Liver (tissue), 9 donors: ENCODE data around the gene CLRN3. TPM values are rescaled to one million over a fixed set of nuclear protein-coding genes. Genes with fewer than 3 reads are reported as not detected.

Experiments
- DNase-seq: peaks from one replicate; pipeline ENCODE4 v3.0.0-alpha.2; 2017; ENCODE audit warnings: low spot score
- H3K27ac ChIP-seq, 2 donors: one replicate each; pipeline ENCODE4 v1.7.0; 2013; ENCODE audit warnings: inconsistent platforms in 2 of 2, low read length in 2 of 2, control low read depth in 1 of 2, low read depth in 1 of 2, mild to moderate bottlenecking in 1 of 2
- H3K27me3 ChIP-seq, 4 donors: one replicate each; pipeline versions ENCODE4 v1.6.1 to v1.7.0; 2013; ENCODE audit warnings: low read length in 3 of 4, inconsistent platforms in 1 of 4, mild to moderate bottlenecking in 1 of 4, moderate library complexity in 1 of 4; ENCODE audit not compliant: control insufficient read depth in 4 of 4, insufficient read depth in 4 of 4
- H3K36me3 ChIP-seq, 4 donors: one replicate each; pipeline versions ENCODE4 v1.6.1 to v1.7.0; 2013; ENCODE audit warnings: low read length in 3 of 4, mild to moderate bottlenecking in 3 of 4, low read depth in 1 of 4, moderate library complexity in 1 of 4; ENCODE audit not compliant: control insufficient read depth in 4 of 4, insufficient read depth in 3 of 4
- H3K4me1 ChIP-seq, 4 donors: one replicate each; pipeline versions ENCODE4 v1.6.1 to v1.7.0; 2013; ENCODE audit warnings: low read length in 3 of 4, mild to moderate bottlenecking in 3 of 4, moderate library complexity in 1 of 4; ENCODE audit not compliant: control insufficient read depth in 4 of 4, insufficient read depth in 4 of 4
- H3K4me3 ChIP-seq, 3 donors: one replicate each; pipeline versions ENCODE4 v1.6.1 to v1.7.0; 2013; ENCODE audit warnings: low read length in 3 of 3, control low read depth in 1 of 3, low read depth in 1 of 3, mild to moderate bottlenecking in 1 of 3
- H3K9ac ChIP-seq, 2 donors: one replicate each; pipeline ENCODE4 v1.7.0; 2013; ENCODE audit warnings: low read length in 2 of 2, mild to moderate bottlenecking in 2 of 2, moderate library complexity in 2 of 2, control low read depth in 1 of 2, low read depth in 1 of 2
- H3K9me3 ChIP-seq, 4 donors: one replicate each; pipeline versions ENCODE4 v1.6.1 to v1.7.0; 2013; ENCODE audit warnings: low read length in 3 of 4; ENCODE audit not compliant: control insufficient read depth in 4 of 4
- ATF3 ChIP-seq: IDR thresholded peaks from 2 replicates; pipeline ENCODE4 v1.6.1; 2016; ENCODE audit warnings: antibody characterized with exemption
- CTCF ChIP-seq: fragments of 150-350 bp; IDR thresholded peaks from 2 replicates; pipeline ENCODE4 v1.5.1; 2017; ENCODE audit warnings: improper control_type of control experiment, low read depth, low read length; ENCODE audit not compliant: missing input control
- EGR1 ChIP-seq, 2 donors: IDR thresholded peaks; 2 replicates each; pipeline ENCODE4 v1.6.1; 2016 to 2018; ENCODE audit warnings: antibody characterized with exemption in 2 of 2, low read depth in 2 of 2
- FOXA1 ChIP-seq: IDR thresholded peaks from 2 replicates; pipeline ENCODE4 v1.6.1; 2016; ENCODE audit warnings: antibody characterized with exemption
- FOXA2 ChIP-seq: IDR thresholded peaks from 2 replicates; pipeline ENCODE4 v1.6.1; 2016; ENCODE audit warnings: antibody characterized with exemption
- GABPA ChIP-seq, 2 donors: IDR thresholded peaks in 1 of 2; conservative IDR thresholded peaks in 1 of 2; 2 replicates each; pipeline ENCODE4 v1.6.1; 2016; ENCODE audit warnings: antibody characterized with exemption in 2 of 2, mild to moderate bottlenecking in 1 of 2, moderate library complexity in 1 of 2
- HNF4A ChIP-seq, 2 donors: conservative IDR thresholded peaks; 2 replicates each; pipeline ENCODE4 v1.6.1; 2016; ENCODE audit warnings: antibody characterized with exemption in 2 of 2, mild to moderate bottlenecking in 2 of 2
- HNF4G ChIP-seq: IDR thresholded peaks from 2 replicates; pipeline ENCODE4 v1.6.1; 2016; ENCODE audit warnings: antibody characterized with exemption
- JUND ChIP-seq, 2 donors: IDR thresholded peaks; 2 replicates each; pipeline ENCODE4 v1.6.1; 2016; ENCODE audit warnings: antibody characterized with exemption in 2 of 2
- MAX ChIP-seq: IDR thresholded peaks from 2 replicates; pipeline ENCODE4 v1.6.1; 2016; ENCODE audit warnings: antibody characterized with exemption
- NR2F2 ChIP-seq: IDR thresholded peaks from 2 replicates; pipeline ENCODE4 v1.6.1; 2016; ENCODE audit warnings: antibody characterized with exemption
- RAD21 ChIP-seq, 2 donors: IDR thresholded peaks; 2 replicates each; pipeline ENCODE4 v1.6.1; 2016; ENCODE audit warnings: antibody characterized with exemption in 2 of 2, mild to moderate bottlenecking in 2 of 2
- RXRA ChIP-seq, 2 donors: IDR thresholded peaks; 2 replicates each; pipeline ENCODE4 v1.6.1; 2017 to 2018; ENCODE audit warnings: antibody characterized with exemption in 2 of 2, mild to moderate bottlenecking in 1 of 2
- SP1 ChIP-seq: IDR thresholded peaks from 2 replicates; pipeline ENCODE4 v1.6.1; 2018; ENCODE audit warnings: antibody characterized with exemption, mild to moderate bottlenecking
- TAF1 ChIP-seq: conservative IDR thresholded peaks from 2 replicates; pipeline ENCODE4 v1.6.1; 2016; ENCODE audit warnings: antibody characterized with exemption, mild to moderate bottlenecking
- YY1 ChIP-seq: IDR thresholded peaks from 2 replicates; pipeline ENCODE4 v1.6.1; 2016; ENCODE audit warnings: antibody characterized with exemption, mild to moderate bottlenecking
- ZBTB33 ChIP-seq: IDR thresholded peaks from 2 replicates; pipeline ENCODE4 v1.6.1; 2016; ENCODE audit warnings: antibody characterized with exemption
- WGBS: extraction: QIAGEN DNeasy Blood & Tissue Kit; methylation state at CpG from one replicate; pipeline ENCODE4 v1.1.7; 2013; 5-methylcytosine and 5-hydroxymethylcytosine counted together
- polyA plus RNA-seq, 2 donors: library from polyadenylated mRNA; stranded (reverse) in 1 of 2; unstranded in 1 of 2; fragments of 200-250 nt in 1 of 2; fragments of >200 nt in 1 of 2; fragmentation: Nextera tagmentation in 1 of 2; extraction: Ambion mirVana in 1 of 2; gene quantifications; one replicate each; pipeline versions ENCODE4 v1.2.1 to v1.2.3, GENCODE V29; 2013 to 2015
- total RNA-seq, 2 donors: library from RNA; depleted of rRNA; stranded (reverse); fragments of >200 nt; gene quantifications; one replicate each; pipeline ENCODE4 v1.2.3, GENCODE V29; 2014
- TF ChIP-seq, protein P1 (sequence below): IDR thresholded peaks from 2 replicates; pipeline ENCODE4 v1.6.1; 2016; ENCODE audit warnings: antibody characterized with exemption, mild to moderate bottlenecking
- donor health status: healthy.
- donor health status: healthy.
- donor health status: healthy.
- donor health status: healthy.
- donor health status: healthy.

The CLRN3 gene
- total and polyA plus RNA-seq, 4 donors, result 0.33 to 16.9 (median 6.9) TPM

DNA sequence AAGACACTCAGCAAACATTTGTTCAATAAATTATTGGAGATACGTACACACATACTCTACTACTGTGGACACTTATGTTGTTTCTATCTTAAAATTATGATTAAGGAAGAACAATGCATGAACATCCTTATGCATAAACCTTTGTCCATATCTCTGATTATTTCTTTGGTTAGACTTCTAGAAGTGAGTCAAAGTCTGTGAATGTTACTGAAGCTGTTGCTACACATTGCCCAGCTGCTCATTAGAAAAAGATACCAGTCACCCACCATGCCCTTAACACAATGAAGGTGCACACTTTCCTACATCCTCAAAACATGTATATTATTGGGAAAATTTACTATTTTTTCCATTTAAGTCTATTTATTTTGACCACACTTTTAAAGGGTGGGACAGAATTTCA is 1.4 kb upstream of the CLRN3 start:
- TF ChIP-seq RXRA (IDR thresholded peaks at IDR 0.05) (no peak), FOXA2 (no peak), HNF4A (conservative IDR thresholded peaks at IDR 0.05) (no peak), MAX (no peak), RAD21 (IDR thresholded peaks at IDR 0.05) (no peak), CTCF (no peak), HNF4G (no peak), ZBTB33 (no peak), TAF1 (no peak), ATF3 (no peak), JUND (IDR thresholded peaks at IDR 0.05) (no peak), YY1 (no peak), NR2F2 (no peak), GABPA (IDR thresholded peaks at IDR 0.05 in 1 of 2, conservative IDR thresholded peaks at IDR 0.05 in 1 of 2) (no peak), EGR1 (IDR thresholded peaks at IDR 0.05; ENCODE audit: low read depth in 2 of 2) (no peak), FOXA1 (no peak), SP1 (no peak)
- TF ChIP-seq, protein P1, sequence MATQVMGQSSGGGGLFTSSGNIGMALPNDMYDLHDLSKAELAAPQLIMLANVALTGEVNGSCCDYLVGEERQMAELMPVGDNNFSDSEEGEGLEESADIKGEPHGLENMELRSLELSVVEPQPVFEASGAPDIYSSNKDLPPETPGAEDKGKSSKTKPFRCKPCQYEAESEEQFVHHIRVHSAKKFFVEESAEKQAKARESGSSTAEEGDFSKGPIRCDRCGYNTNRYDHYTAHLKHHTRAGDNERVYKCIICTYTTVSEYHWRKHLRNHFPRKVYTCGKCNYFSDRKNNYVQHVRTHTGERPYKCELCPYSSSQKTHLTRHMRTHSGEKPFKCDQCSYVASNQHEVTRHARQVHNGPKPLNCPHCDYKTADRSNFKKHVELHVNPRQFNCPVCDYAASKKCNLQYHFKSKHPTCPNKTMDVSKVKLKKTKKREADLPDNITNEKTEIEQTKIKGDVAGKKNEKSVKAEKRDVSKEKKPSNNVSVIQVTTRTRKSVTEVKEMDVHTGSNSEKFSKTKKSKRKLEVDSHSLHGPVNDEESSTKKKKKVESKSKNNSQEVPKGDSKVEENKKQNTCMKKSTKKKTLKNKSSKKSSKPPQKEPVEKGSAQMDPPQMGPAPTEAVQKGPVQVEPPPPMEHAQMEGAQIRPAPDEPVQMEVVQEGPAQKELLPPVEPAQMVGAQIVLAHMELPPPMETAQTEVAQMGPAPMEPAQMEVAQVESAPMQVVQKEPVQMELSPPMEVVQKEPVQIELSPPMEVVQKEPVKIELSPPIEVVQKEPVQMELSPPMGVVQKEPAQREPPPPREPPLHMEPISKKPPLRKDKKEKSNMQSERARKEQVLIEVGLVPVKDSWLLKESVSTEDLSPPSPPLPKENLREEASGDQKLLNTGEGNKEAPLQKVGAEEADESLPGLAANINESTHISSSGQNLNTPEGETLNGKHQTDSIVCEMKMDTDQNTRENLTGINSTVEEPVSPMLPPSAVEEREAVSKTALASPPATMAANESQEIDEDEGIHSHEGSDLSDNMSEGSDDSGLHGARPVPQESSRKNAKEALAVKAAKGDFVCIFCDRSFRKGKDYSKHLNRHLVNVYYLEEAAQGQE, result no peak
- Histone ChIP-seq H3K9ac (no peak overlapping the region), H3K4me3 (no peak overlapping the region), H3K36me3 (no peaks in the 10 kb centered on the region), H3K27me3 (no peaks in the 10 kb centered on the region), H3K9me3 (no peaks in the 10 kb centered on the region), H3K4me1 (peaks cover 5 to 23% (median 15%) of the 10 kb centered on the region in 4 donors), H3K27ac (no peak overlapping the region)
- WGBS, result 74% methylated on average over 1 of the region's 1 CpG
- no peak for DNase-seq
